SK-N-MC (cell line): Measurements from ENCODE around the gene IREB2.

Experiments
- EZH2 ChIP-seq: fragments of 200-600 bp; sonication (generic); IDR thresholded peaks from one replicate; pipeline ENCODE4 v1.6.1; 2017; ENCODE audit warnings: antibody characterized with exemption
- POLR2AphosphoS5 ChIP-seq: IDR thresholded peaks from 2 replicates; pipeline ENCODE4 v1.6.1; 2012; ENCODE audit warnings: mild to moderate bottlenecking, low read depth, low read length, borderline replicate concordance

GRCh38 chr15:78453447-78453846 lies 15.4 kb downstream of the IREB2 start:
- TF ChIP-seq EZH2 = no peak
- TF ChIP-seq POLR2AphosphoS5 = no peak
